ENCODE results near the gene MARK4. TPM values are rescaled to one million over a fixed set of nuclear protein-coding genes. Genes with fewer than 3 reads are reported as not detected.

Gene MARK4
- total RNA-seq, 1 experiment from 2014 or later: 58.5 TPM

- ChIA-PET POLR2A (no interaction called here), CTCF (no interaction called here)
- Mint-ChIP-seq H3K27me3 (ENCODE audit: low read depth) (peaks cover 7% of the 10 kb centered on the region; the same call in 1 of the 2 replicates), H3K4me1 (no peaks in the 10 kb centered on the region), H3K36me3 (peaks cover 47% of the 10 kb centered on the region), H3K27ac (no peak overlapping the region), H3K9me3 (peaks cover 4% of the 10 kb centered on the region), H3K4me3 (no peak overlapping the region)
- ATAC-seq (no peak; the same call in 1 of the 2 replicates), DNase-seq (ENCODE audit: low spot score) (no peak)
- TF ChIP-seq NR3C1 (CRISPR knock-in tag; conservative IDR thresholded peaks at IDR 0.05; ENCODE audit: low read depth): no peak
- TF ChIP-seq PRRX2 (CRISPR knock-in tag; IDR thresholded peaks at IDR 0.05): no peak
- no peak for TF ChIP-seq HMGXB4 (CRISPR knock-in tag; IDR thresholded peaks at IDR 0.05)
Measured at GRCh38 chr19:45296355-45296754, 45.3 kb downstream of the MARK4 start.

- Mint-ChIP-seq H3K27me3 (ENCODE audit: low read depth) (peaks cover 4% of the 10 kb centered on the region), H3K4me3 (no peak overlapping the region), H3K4me1 (no peaks in the 10 kb centered on the region), H3K36me3 (peaks cover 41% of the 10 kb centered on the region), H3K27ac (no peak overlapping the region), H3K9me3 (peaks cover 4% of the 10 kb centered on the region)
- DNase-seq (ENCODE audit: low spot score) (no peak), ATAC-seq (no peak)
- POLR2A ChIA-PET: no interaction called here
- CTCF ChIA-PET: no interaction called here
- TF ChIP-seq ZNF532 (CRISPR knock-in tag; IDR thresholded peaks at IDR 0.05; ENCODE audit: borderline replicate concordance): no peak
- no peak for TF ChIP-seq ZNF219 (CRISPR knock-in tag; IDR thresholded peaks at IDR 0.05; ENCODE audit: borderline replicate concordance)
- no peak for TF ChIP-seq TEAD4 (CRISPR knock-in tag; IDR thresholded peaks at IDR 0.05)
Measured at GRCh38 chr19:45297674-45298073, 46.6 kb downstream of the MARK4 start.

- no peak overlapping the region for H3K27ac Mint-ChIP-seq
- peaks cover 7% of the 10 kb centered on the region for H3K27me3 Mint-ChIP-seq (ENCODE audit: low read depth)
- peaks cover 41% of the 10 kb centered on the region for H3K36me3 Mint-ChIP-seq
- CTCF ChIA-PET: no interaction called here
- ATAC-seq (no peak), DNase-seq (ENCODE audit: low spot score) (no peak)
- no peaks in the 10 kb centered on the region for H3K4me1 Mint-ChIP-seq
- H3K4me3 Mint-ChIP-seq: no peak overlapping the region
- no peak for TF ChIP-seq CBFB (CRISPR knock-in tag; IDR thresholded peaks at IDR 0.05; ENCODE audit: low read depth)
- no peak for TF ChIP-seq NR1H2 (CRISPR knock-in tag; IDR thresholded peaks at IDR 0.05)
- no peak for TF ChIP-seq CREB1 (CRISPR knock-in tag; IDR thresholded peaks at IDR 0.05)
- TF ChIP-seq NR2C2 (CRISPR knock-in tag; IDR thresholded peaks at IDR 0.05): no peak
- no peak for TF ChIP-seq ATF3 (CRISPR knock-in tag; conservative IDR thresholded peaks at IDR 0.05)
- no peak for TF ChIP-seq CDX4 (CRISPR knock-in tag; IDR thresholded peaks at IDR 0.05; ENCODE audit: borderline replicate concordance)
- no peak for TF ChIP-seq SOX15 (CRISPR knock-in tag; IDR thresholded peaks at IDR 0.05)
- no peak for TF ChIP-seq GTF2I (CRISPR knock-in tag; conservative IDR thresholded peaks at IDR 0.05)
- no peak for TF ChIP-seq ZNF425 (CRISPR knock-in tag; conservative IDR thresholded peaks at IDR 0.05)
- no peak for TF ChIP-seq TEAD1 (CRISPR knock-in tag; IDR thresholded peaks at IDR 0.05)
- TF ChIP-seq CREM (CRISPR knock-in tag; IDR thresholded peaks at IDR 0.05): no peak
- no peak for TF ChIP-seq ZBTB21 (CRISPR knock-in tag; IDR thresholded peaks at IDR 0.05; ENCODE audit: borderline replicate concordance)
- TF ChIP-seq FOXK1 (CRISPR knock-in tag; IDR thresholded peaks at IDR 0.05): no peak
- no peak for TF ChIP-seq ZNF317 (CRISPR knock-in tag; IDR thresholded peaks at IDR 0.05; ENCODE audit: borderline replicate concordance, low read depth)
- peaks cover 4% of the 10 kb centered on the region for H3K9me3 Mint-ChIP-seq
- POLR2A ChIA-PET: no interaction called here
Measured at GRCh38 chr19:45298264-45298663, 47.2 kb downstream of the MARK4 start.
